Esophagus (tissue), 2 donors: ENCODE results near the gene AGTRAP. TPM values are rescaled to one million over a fixed set of nuclear protein-coding genes. Genes with fewer than 3 reads are reported as not detected.

Source experiments
- H3K27ac ChIP-seq, 2 donors: one replicate each; pipeline ENCODE4 v1.5.1; 2013; ENCODE audit warnings: low read depth in 2 of 2, mild to moderate bottlenecking in 2 of 2, inconsistent platforms in 1 of 2, low read length in 1 of 2, moderate library complexity in 1 of 2
- H3K27me3 ChIP-seq, 2 donors: one replicate each; pipeline ENCODE4 v1.6.1; 2013; ENCODE audit warnings: low read length in 2 of 2, control low read depth in 1 of 2, mild to moderate bottlenecking in 1 of 2; ENCODE audit not compliant: insufficient read depth in 2 of 2, control insufficient read depth in 1 of 2
- H3K36me3 ChIP-seq, 2 donors: one replicate each; pipeline ENCODE4 v1.6.1; 2013; ENCODE audit warnings: low read length in 1 of 2; ENCODE audit not compliant: control insufficient read depth in 2 of 2, insufficient read depth in 2 of 2
- H3K4me1 ChIP-seq, 2 donors: one replicate each; pipeline ENCODE4 v1.6.1; 2013; ENCODE audit warnings: low read length in 1 of 2; ENCODE audit not compliant: control insufficient read depth in 2 of 2, insufficient read depth in 2 of 2
- H3K4me3 ChIP-seq, 2 donors: one replicate each; pipeline ENCODE4 v1.5.1; 2013; ENCODE audit warnings: low read length in 2 of 2, mild to moderate bottlenecking in 2 of 2, low read depth in 1 of 2, moderate library complexity in 1 of 2
- H3K9me3 ChIP-seq, 2 donors: one replicate each; pipeline ENCODE4 v1.6.1; 2013; ENCODE audit warnings: mild to moderate bottlenecking in 2 of 2, low read depth in 1 of 2, low read length in 1 of 2, moderate library complexity in 1 of 2; ENCODE audit not compliant: control insufficient read depth in 2 of 2, insufficient read depth in 1 of 2
- WGBS, 2 donors: extraction: QIAGEN DNeasy Blood & Tissue Kit; methylation state at CpG; one replicate each; pipeline ENCODE4 v1.1.7; 2013; 5-methylcytosine and 5-hydroxymethylcytosine counted together
- polyA plus RNA-seq, 2 donors: library from polyadenylated mRNA; stranded (reverse); fragments of 200-250 nt; gene quantifications; one replicate each; pipeline ENCODE4 v1.2.3, GENCODE V29; 2013
- donor health status: healthy with polysubstance abuse.
- donor health status: Bipolar disorder and iron deficiency.

AGTRAP gene
- polyA plus RNA-seq, 2 donors, result 23.7 to 34.6 TPM

DNA sequence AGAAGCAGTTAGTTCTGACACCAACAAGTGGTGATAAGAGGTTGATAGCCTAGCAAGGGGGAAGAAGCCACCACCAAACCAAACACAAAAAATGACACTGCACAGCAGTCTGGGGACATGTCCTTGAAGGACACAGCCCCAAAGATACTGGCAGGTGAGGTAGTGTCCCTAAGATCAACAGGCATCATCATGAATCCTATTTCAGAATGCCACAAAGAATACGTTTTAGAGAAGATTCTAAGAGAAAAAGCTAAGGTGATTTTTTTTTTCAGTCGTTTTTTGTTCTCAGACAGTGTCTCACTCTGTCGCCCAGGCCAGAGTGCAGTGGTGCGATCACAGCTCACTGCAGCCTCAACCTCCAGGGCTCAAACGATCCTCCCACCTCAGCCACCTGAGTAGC, 50.2 kb downstream of the AGTRAP start:
- WGBS, 2 donors, result 55 to 58% methylated on average over 5 of the region's 5 CpGs
- Histone ChIP-seq H3K36me3 (peaks cover 0 to 6% of the 10 kb centered on the region in 2 donors), H3K4me3 (no peak overlapping the region), H3K27me3 (no peaks in the 10 kb centered on the region), H3K4me1 (peaks cover 11 to 40% of the 10 kb centered on the region in 2 donors), H3K9me3 (no peaks in the 10 kb centered on the region), H3K27ac (no peak overlapping the region)

GRCh38 chr1:11787251-11787803, 51.4 kb downstream of the AGTRAP start:
- H3K4me3 ChIP-seq, result no peak overlapping the region
- WGBS, 2 donors, result 29 to 32% methylated on average over 16 of the region's 16 CpGs
- H3K27me3 ChIP-seq, result no peaks in the 10 kb centered on the region
- peaks cover 13 to 47% of the 10 kb centered on the region in 2 donors for H3K4me1 ChIP-seq
- H3K36me3 ChIP-seq, result peaks cover 0 to 6% of the 10 kb centered on the region in 2 donors
- no peaks in the 10 kb centered on the region for H3K9me3 ChIP-seq
- peak overlapping the region; percentile 76 to 96 for H3K27ac ChIP-seq

DNA sequence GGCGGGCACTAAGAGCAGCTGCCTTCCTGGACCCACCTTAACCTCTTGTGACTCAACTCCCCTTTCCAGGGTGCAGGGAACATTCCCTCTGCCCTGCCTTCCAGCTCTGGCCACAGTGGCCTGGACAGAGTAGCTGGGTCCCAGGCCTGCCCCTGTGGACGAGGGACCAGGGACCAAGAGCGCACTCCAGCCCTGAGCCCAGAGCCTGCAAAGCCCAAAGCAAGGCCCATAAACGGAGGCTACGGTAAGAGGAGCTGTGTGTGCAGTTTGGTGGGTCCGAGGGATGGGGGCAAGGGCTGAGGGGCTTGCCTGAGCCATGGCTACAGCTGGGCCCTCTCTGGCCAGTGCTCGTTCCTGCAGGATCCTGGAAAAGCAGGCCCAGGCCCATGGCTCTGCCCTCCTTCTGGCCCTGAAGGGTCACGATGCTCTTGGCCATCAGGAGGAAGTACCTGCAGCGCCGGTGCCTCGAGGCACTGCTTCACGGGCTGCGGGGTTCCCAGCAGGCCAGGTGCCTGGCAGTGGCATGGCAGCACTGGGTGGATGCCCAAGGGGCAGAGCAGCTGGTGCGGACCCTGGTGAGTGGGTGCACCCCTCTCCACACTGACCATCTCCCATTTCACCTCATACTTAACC, 52.0 kb downstream of the AGTRAP start:
- Histone ChIP-seq H3K4me1 (peaks cover 13 to 50% of the 10 kb centered on the region in 2 donors), H3K27ac (peak overlapping the region; percentile 76 to 96), H3K36me3 (peaks cover 0 to 10% of the 10 kb centered on the region in 2 donors), H3K27me3 (no peaks in the 10 kb centered on the region), H3K4me3 (no peak overlapping the region), H3K9me3 (no peaks in the 10 kb centered on the region)
- WGBS, 2 donors, result 71 to 86% methylated on average over 13 to 14 of the region's 14 CpGs

- Histone ChIP-seq H3K36me3 (peaks cover under 1 to 11% of the 10 kb centered on the region in 2 donors), H3K9me3 (no peaks in the 10 kb centered on the region), H3K27ac (peak overlapping the region; percentile 90 to 96), H3K4me3 (no peak overlapping the region), H3K27me3 (no peaks in the 10 kb centered on the region), H3K4me1 (peaks cover 13 to 50% of the 10 kb centered on the region in 2 donors)
- WGBS, 2 donors, result 77 to 80% methylated on average over 14 of the region's 14 CpGs
These were observed 52.7 kb downstream of the AGTRAP start for GRCh38 chr1:11788549-11789053.

- WGBS, 2 donors, result 63 to 65% methylated on average over 13 of the region's 13 CpGs
- Histone ChIP-seq H3K36me3 (peaks cover 8 to 19% of the 10 kb centered on the region in 2 donors), H3K9me3 (no peaks in the 10 kb centered on the region), H3K27me3 (no peaks in the 10 kb centered on the region), H3K4me1 (peaks cover 13 to 50% of the 10 kb centered on the region in 2 donors), H3K27ac (peak overlapping the region; percentile 90 to 96), H3K4me3 (no peak overlapping the region)
These were observed 53.5 kb downstream of the AGTRAP start for GRCh38 chr1:11789126-11790067.

DNA sequence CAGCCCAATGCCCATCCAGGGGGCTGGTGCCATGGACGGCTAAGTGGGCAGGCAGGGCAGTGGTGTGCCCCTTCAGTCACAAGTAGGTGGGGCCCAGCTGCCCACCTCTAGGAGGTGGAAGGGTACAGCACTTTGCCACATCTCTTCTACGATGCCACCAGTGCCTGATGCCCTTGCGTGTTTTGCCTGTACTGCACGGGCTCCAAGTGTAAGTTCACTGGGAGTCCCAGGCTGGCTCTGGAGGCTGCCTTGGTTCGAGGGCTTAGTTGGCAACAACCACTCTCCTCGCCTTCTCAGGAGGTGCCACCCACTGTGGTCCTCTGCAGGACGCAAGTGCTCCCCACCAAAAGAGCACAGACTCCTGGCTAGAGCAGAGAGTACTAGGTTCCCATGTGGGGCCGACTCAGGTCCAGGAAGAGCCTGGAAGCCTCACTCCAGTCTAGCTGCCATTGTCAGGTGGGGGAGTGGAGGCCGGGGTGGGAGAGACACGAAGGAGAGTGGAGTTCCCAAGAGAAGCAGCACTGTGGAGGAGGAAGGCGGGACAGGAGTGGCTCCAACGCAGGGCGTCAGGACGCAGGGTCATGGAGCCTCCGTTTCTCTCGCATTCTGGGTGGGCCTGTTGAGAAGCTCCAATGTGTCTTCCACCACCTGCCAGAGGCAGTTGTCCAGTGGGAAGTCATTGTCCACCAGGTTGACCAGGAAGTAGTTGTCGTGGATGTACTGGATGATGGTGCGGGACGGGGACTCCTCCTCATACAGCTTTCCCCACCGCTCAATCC, 54.4 kb downstream of the AGTRAP start:
- H3K4me3 ChIP-seq, result no peak overlapping the region
- WGBS, 2 donors, result 79 to 80% methylated on average over 20 of the region's 20 CpGs
- peaks cover 8 to 28% of the 10 kb centered on the region in 2 donors for H3K36me3 ChIP-seq
- H3K27ac ChIP-seq, result peak overlapping the region; percentile 90 to 96
- H3K9me3 ChIP-seq, result no peaks in the 10 kb centered on the region
- H3K27me3 ChIP-seq, result no peaks in the 10 kb centered on the region
- peaks cover 13 to 48% of the 10 kb centered on the region in 2 donors for H3K4me1 ChIP-seq

DNA sequence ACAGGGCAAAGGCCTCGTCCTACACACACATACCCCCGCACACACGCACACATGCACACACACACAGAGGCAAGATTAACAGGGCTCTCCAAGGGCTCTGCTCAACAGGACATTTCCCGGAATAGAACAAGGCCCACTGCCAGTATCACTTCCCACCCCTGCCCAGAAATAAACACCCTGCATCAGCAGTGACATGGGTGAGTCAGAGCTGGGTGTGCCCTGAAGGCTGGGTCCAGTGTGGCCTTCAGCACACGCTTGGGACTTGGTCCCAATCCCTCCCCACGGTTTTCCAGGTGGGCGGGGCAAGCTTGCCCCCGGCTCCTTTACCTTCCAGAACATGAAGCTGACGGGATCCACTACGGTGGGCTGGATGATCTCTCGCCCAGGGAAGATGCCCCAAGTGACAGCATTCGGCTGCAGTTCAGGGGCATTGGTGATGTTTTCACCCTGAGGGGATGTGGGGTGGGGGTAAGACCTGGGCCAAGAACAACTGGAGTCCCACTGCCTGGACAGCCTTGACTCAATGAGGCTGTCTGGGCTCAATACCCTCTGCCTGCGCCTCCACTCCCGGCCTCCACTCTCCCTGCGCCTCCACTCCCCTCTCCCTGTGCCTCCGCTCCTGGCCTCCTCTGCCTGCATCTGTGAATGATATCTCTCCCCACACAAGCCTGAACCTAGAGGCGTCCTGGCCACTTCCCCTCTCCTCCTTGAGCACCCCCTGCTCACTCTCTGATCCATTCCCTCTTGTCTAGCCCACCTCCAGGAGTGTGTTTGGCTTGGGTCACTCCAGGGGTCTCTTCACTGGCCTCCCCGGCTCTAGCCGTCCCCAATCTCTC, 55.2 kb downstream of the AGTRAP start:
- 53 to 56% methylated on average over 19 of the region's 19 CpGs for WGBS, 2 donors
- Histone ChIP-seq H3K9me3 (no peaks in the 10 kb centered on the region), H3K4me1 (peaks cover 13 to 48% of the 10 kb centered on the region in 2 donors), H3K4me3 (no peak overlapping the region), H3K36me3 (peaks cover 12 to 36% of the 10 kb centered on the region in 2 donors), H3K27ac (peak overlapping the region; percentile 90 to 96), H3K27me3 (no peaks in the 10 kb centered on the region)

DNA sequence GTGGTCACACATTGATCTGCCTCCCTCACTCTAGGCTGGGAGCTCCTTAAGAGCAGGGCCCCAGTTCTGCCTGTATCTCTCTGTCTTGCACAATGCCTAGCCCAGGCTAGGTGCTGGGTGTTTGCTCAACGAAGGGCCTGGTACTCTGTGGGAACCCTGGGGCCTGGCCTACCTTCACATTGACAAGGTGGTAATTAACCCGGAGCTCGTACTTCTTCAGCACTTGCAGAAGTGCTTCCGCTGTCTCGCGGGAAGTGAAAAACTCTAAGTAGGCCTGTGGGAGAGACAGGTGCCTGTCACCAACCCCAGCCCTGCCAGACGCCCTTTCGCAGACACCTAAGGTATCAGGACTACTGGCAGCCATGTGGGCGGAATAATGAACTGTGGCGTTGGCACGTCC, 56.2 kb downstream of the AGTRAP start:
- H3K27ac ChIP-seq, result peak overlapping the region; percentile 90 to 96
- H3K9me3 ChIP-seq, result no peaks in the 10 kb centered on the region
- H3K4me1 ChIP-seq, result peaks cover 13 to 47% of the 10 kb centered on the region in 2 donors
- H3K27me3 ChIP-seq, result no peaks in the 10 kb centered on the region
- H3K4me3 ChIP-seq, result no peak overlapping the region
- WGBS, 2 donors, result 84 to 88% methylated on average over 11 of the region's 11 CpGs
- peaks cover 12 to 41% of the 10 kb centered on the region in 2 donors for H3K36me3 ChIP-seq
